SU-DHL-6 (cell line): ENCODE data around the gene STAB1.

Source experiments
- H2AFZ ChIP-seq: fragments of 200-600 bp; sonication (generic); 2 replicates; pipeline ENCODE4 v1.6.1; 2014; ENCODE audit warnings: low read depth, mild to moderate bottlenecking, moderate library complexity, mixed read lengths, antibody characterized with exemption, low read length; ENCODE audit not compliant: severe bottlenecking
- H3F3A ChIP-seq: fragments of 200-600 bp; shearing (Covaris generic); 2 replicates; pipeline ENCODE4 v1.6.0; 2016; ENCODE audit warnings: antibody characterized with exemption, mild to moderate bottlenecking; ENCODE audit not compliant: insufficient read depth
- H3K27ac ChIP-seq: fragments of 200-600 bp; sonication (generic); 2 replicates; pipeline ENCODE4 v1.5.1; 2016; ENCODE audit warnings: low read depth, mild to moderate bottlenecking, low read length, moderate library complexity, mixed read lengths
- H3K27me3 ChIP-seq: fragments of 200-600 bp; sonication (generic), shearing (Covaris generic); 2 replicates; pipeline ENCODE4 v1.6.0; 2014; ENCODE audit warnings: mild to moderate bottlenecking, low read length
- H3K36me3 ChIP-seq: fragments of 200-600 bp; sonication (generic); 2 replicates; pipeline ENCODE4 v1.6.1; 2014; ENCODE audit warnings: mild to moderate bottlenecking, low read length, mixed read lengths
- H3K4me2 ChIP-seq: fragments of 300-600, 200-600 bp; shearing (Covaris generic), sonication (generic); 2 replicates; pipeline ENCODE4 v1.6.0; 2014; ENCODE audit warnings: low read length, low read depth, mild to moderate bottlenecking; ENCODE audit not compliant: poor library complexity, severe bottlenecking
- H3K4me3 ChIP-seq: fragments of 200-600 bp; sonication (generic); 2 replicates; pipeline ENCODE4 v1.5.1; 2014; ENCODE audit warnings: antibody characterized with exemption, low read length, mild to moderate bottlenecking, mixed read lengths; ENCODE audit not compliant: insufficient read depth, poor library complexity, severe bottlenecking
- H3K79me2 ChIP-seq: fragments of 200-600 bp; sonication (generic); 2 replicates; pipeline ENCODE4 v1.6.1; 2014; ENCODE audit warnings: mild to moderate bottlenecking, low read length, moderate library complexity; ENCODE audit not compliant: insufficient read depth
- H3K9ac ChIP-seq: fragments of 200-600 bp; sonication (generic); 2 replicates; pipeline ENCODE4 v1.7.0; 2014; ENCODE audit warnings: mild to moderate bottlenecking, low read length
- H3K9me2 ChIP-seq: fragments of 200-600 bp; sonication (generic); replicated peaks from 2 replicates; pipeline ENCODE4 v1.6.1; 2014; ENCODE audit warnings: low read length; ENCODE audit not compliant: insufficient read depth
- H3K9me3 ChIP-seq: fragments of 200-600 bp; sonication (generic); 2 replicates; pipeline ENCODE4 v1.6.1; 2014; ENCODE audit warnings: low read length, mixed read lengths; ENCODE audit not compliant: insufficient read depth
- H4K20me1 ChIP-seq: fragments of 200-600 bp; sonication (generic); 2 replicates; pipeline ENCODE4 v1.6.1; 2014; ENCODE audit warnings: low read depth, mild to moderate bottlenecking, antibody characterized with exemption, low read length, moderate library complexity, mixed read lengths
- EZH2phosphoT487 ChIP-seq: fragments of 200-600 bp; sonication (generic), shearing (Covaris generic); conservative IDR thresholded peaks from 2 replicates; pipeline ENCODE4 v1.6.1; 2018; ENCODE audit warnings: mild to moderate bottlenecking, antibody characterized with exemption, low read length, moderate library complexity, mixed read lengths
- TF ChIP-seq, protein P1 (sequence below): fragments of 200-600 bp; sonication (generic); IDR thresholded peaks from one replicate; pipeline ENCODE4 v1.5.1; 2017; ENCODE audit warnings: antibody characterized with exemption, mild to moderate bottlenecking, low read length, moderate library complexity; ENCODE audit not compliant: insufficient read depth, poor library complexity, severe bottlenecking

STAB1 gene

GRCh38 chr3:52479877-52480575 is 15.1 kb upstream of the STAB1 start:
- Histone ChIP-seq H3F3A (no peaks in the 10 kb centered on the region), H3K27me3 (no peaks in the 10 kb centered on the region), H3K36me3 (no peaks in the 10 kb centered on the region), H3K9me2 (no peaks in the 10 kb centered on the region), H3K27ac (no peak overlapping the region), H3K79me2 (no peaks in the 10 kb centered on the region), H4K20me1 (no peaks in the 10 kb centered on the region), H3K4me2 (no peak overlapping the region), H3K9me3 (no peaks in the 10 kb centered on the region), H2AFZ (no peak overlapping the region), H3K9ac (no peak overlapping the region), H3K4me3 (no peak overlapping the region)
- TF ChIP-seq, protein P1, sequence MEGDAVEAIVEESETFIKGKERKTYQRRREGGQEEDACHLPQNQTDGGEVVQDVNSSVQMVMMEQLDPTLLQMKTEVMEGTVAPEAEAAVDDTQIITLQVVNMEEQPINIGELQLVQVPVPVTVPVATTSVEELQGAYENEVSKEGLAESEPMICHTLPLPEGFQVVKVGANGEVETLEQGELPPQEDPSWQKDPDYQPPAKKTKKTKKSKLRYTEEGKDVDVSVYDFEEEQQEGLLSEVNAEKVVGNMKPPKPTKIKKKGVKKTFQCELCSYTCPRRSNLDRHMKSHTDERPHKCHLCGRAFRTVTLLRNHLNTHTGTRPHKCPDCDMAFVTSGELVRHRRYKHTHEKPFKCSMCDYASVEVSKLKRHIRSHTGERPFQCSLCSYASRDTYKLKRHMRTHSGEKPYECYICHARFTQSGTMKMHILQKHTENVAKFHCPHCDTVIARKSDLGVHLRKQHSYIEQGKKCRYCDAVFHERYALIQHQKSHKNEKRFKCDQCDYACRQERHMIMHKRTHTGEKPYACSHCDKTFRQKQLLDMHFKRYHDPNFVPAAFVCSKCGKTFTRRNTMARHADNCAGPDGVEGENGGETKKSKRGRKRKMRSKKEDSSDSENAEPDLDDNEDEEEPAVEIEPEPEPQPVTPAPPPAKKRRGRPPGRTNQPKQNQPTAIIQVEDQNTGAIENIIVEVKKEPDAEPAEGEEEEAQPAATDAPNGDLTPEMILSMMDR = no peak
- no peak for TF ChIP-seq EZH2phosphoT487

- H2AFZ ChIP-seq = no peak overlapping the region
- H3K27ac ChIP-seq = no peak overlapping the region
- H3K9me3 ChIP-seq = no peaks in the 10 kb centered on the region
- H4K20me1 ChIP-seq = no peaks in the 10 kb centered on the region
- H3K9ac ChIP-seq = no peak overlapping the region
- no peaks in the 10 kb centered on the region for H3F3A ChIP-seq
- no peaks in the 10 kb centered on the region for H3K27me3 ChIP-seq
- H3K9me2 ChIP-seq = no peaks in the 10 kb centered on the region
- no peaks in the 10 kb centered on the region for H3K36me3 ChIP-seq
- H3K4me2 ChIP-seq = no peak overlapping the region
- H3K4me3 ChIP-seq = no peak overlapping the region
- TF ChIP-seq EZH2phosphoT487 = no peak
- TF ChIP-seq, protein P1 = no peak
- no peaks in the 10 kb centered on the region for H3K79me2 ChIP-seq
These were observed 14.1 kb upstream of the STAB1 start for GRCh38 chr3:52480768-52481715.

GRCh38 chr3:52481819-52482521 is 13.2 kb upstream of the STAB1 start:
- TF ChIP-seq, protein P1 = no peak
- TF ChIP-seq EZH2phosphoT487 = no peak
- Histone ChIP-seq H3K27me3 (no peaks in the 10 kb centered on the region), H4K20me1 (no peaks in the 10 kb centered on the region), H3K9me2 (no peaks in the 10 kb centered on the region), H3K4me2 (no peak overlapping the region), H2AFZ (no peak overlapping the region), H3K9ac (no peak overlapping the region), H3K79me2 (no peaks in the 10 kb centered on the region), H3K9me3 (no peaks in the 10 kb centered on the region), H3K27ac (no peak overlapping the region), H3K4me3 (no peak overlapping the region), H3K36me3 (no peaks in the 10 kb centered on the region), H3F3A (no peaks in the 10 kb centered on the region)
